Activated CD8-positive, alpha-beta memory T cell treated with anti-CD3 and anti-CD28 coated beads, Interleukin-2, amount 50 U/mL, for 1 hour (primary cell): ENCODE data around the gene NUP42.
"Not testable (repeated sequence)": the region's sequence is repeated elsewhere in the genome, so short reads cannot be mapped to it uniquely, and the experiment has no call there.

Source experiments
- DNase-seq: peaks from one replicate; pipeline ENCODE4 v3.0.0-alpha.2; 2020; ENCODE audit errors: extremely low read depth

Gene NUP42

GRCh38 chr7:23204241-23204640, 22.4 kb downstream of the NUP42 start:
- DNase-seq: no peak

GRCh38 chr7:23205577-23205908, 23.7 kb downstream of the NUP42 start:
- DNase-seq: no peak

GRCh38 chr7:23205909-23206767, 24.3 kb downstream of the NUP42 start:
- DNase-seq: no peak

- DNase-seq: no peak
Observed at GRCh38 chr7:23207021-23207420, 25.2 kb downstream of the NUP42 start.

GRCh38 chr7:23207884-23208283, 26.0 kb downstream of the NUP42 start:
- no peak for DNase-seq

GRCh38 chr7:23208316-23208715, 26.5 kb downstream of the NUP42 start:
- DNase-seq: no peak

- no peak for DNase-seq
Observed at GRCh38 chr7:23210506-23210905, 28.7 kb downstream of the NUP42 start.

GRCh38 chr7:23211589-23211988, 29.7 kb downstream of the NUP42 start:
- no peak for DNase-seq

- no peak for DNase-seq
Observed at GRCh38 chr7:23212395-23212794, 30.5 kb downstream of the NUP42 start.

GRCh38 chr7:23212841-23213240, 31.0 kb downstream of the NUP42 start:
- no peak for DNase-seq

- DNase-seq: no peak
Observed at GRCh38 chr7:23213755-23214154, 31.9 kb downstream of the NUP42 start.

GRCh38 chr7:23214423-23214822, 32.6 kb downstream of the NUP42 start:
- no peak for DNase-seq

GRCh38 chr7:23214938-23215337, 33.1 kb downstream of the NUP42 start:
- no peak for DNase-seq

GRCh38 chr7:23216021-23216420, 34.2 kb downstream of the NUP42 start:
- DNase-seq: no peak

- no peak for DNase-seq
Observed at GRCh38 chr7:23218196-23218595, 36.3 kb downstream of the NUP42 start.

- no peak for DNase-seq
Observed at GRCh38 chr7:23220690-23221305, 39.0 kb downstream of the NUP42 start.

GRCh38 chr7:23222439-23223030, 40.7 kb downstream of the NUP42 start:
- DNase-seq: no peak

GRCh38 chr7:23224364-23224763, 42.5 kb downstream of the NUP42 start:
- not testable (repeated sequence) for DNase-seq

GRCh38 chr7:23226844-23227450, 45.1 kb downstream of the NUP42 start:
- DNase-seq: no peak

- DNase-seq: no peak
Observed at GRCh38 chr7:23228412-23228811, 46.6 kb downstream of the NUP42 start.

GRCh38 chr7:23230641-23231101, 48.8 kb downstream of the NUP42 start:
- no peak for DNase-seq

- no peak for DNase-seq
Observed at GRCh38 chr7:23232966-23233365, 51.1 kb downstream of the NUP42 start.
